HCT116 (cell line): ENCODE measurements around the gene PRLR. TPM values are rescaled to one million over a fixed set of nuclear protein-coding genes. Genes with fewer than 3 reads are reported as not detected.

Source experiments
- ATAC-seq: fragments of 200-7000 bp; cut with Tn5 transposase; 2 replicates; pipeline ENCODE4 v1.9.1; 2020; ENCODE audit warnings: mild to moderate bottlenecking, moderate library complexity
- BruUV-seq: library from RNA; stranded (reverse); fragments of 400-500 nt; replicated peaks from 2 replicates; lab custom pipeline; 2021; lab: Mats Ljungman, UMichigan
- CTCF ChIA-PET: fragments of 300-600 bp; sonication (Branson Sonifier 250); formaldehyde crosslinking; loops from one replicate; lab custom pipeline; 2021; ENCODE audit warnings: antibody characterized with exemption; lab: Charles Lee
- POLR2A ChIA-PET: fragments of 300-600, 350-600 bp; sonication (Branson Sonifier 250); formaldehyde crosslinking; loops from one replicate; lab custom pipeline; 2021; ENCODE audit warnings: antibody characterized with exemption; lab: Charles Lee
- RAD21 ChIA-PET, 2 experiments: fragments of 300-600 bp; sonication (Branson Sonifier 250); formaldehyde crosslinking; loops; one replicate each; lab custom pipeline; 2023; ENCODE audit warnings: low total read pairs in 2 of 2; ENCODE audit not compliant: uncharacterized antibody in 2 of 2, unreplicated experiment in 2 of 2, low non-redundant PET in 1 of 2; lab: Charles Lee
- DNase-seq: peaks from one replicate; pipeline ENCODE4 v3.0.0-alpha.2; 2010; ENCODE audit warnings: low read depth, low spot score
- H2AFZ ChIP-seq: fragments of 200-600 bp; shearing (Covaris generic), sonication (generic); 2 replicates; pipeline ENCODE4 v1.6.1; 2017; ENCODE audit warnings: low read depth, mixed run types, mixed read lengths, antibody characterized with exemption, low read length; ENCODE audit not compliant: poor library complexity, severe bottlenecking
- H3K27ac ChIP-seq: 2 replicates; pipeline ENCODE4 v1.5.1; 2012; ENCODE audit warnings: low read depth, low read length
- H3K27me3 ChIP-seq: fragments of 200-600 bp; sonication (generic); 2 replicates; pipeline ENCODE4 v1.6.1; 2016; ENCODE audit warnings: mixed run types, low read length, mixed read lengths; ENCODE audit not compliant: insufficient read depth
- H3K36me3 ChIP-seq, 2 experiments: fragments of 200-500 bp in 1 of 2; fragments of 200-600 bp in 1 of 2; sonication (Bioruptor generic) in 1 of 2; sonication (generic) in 1 of 2; 2 replicates each; pipeline versions ENCODE4 v1.5.1 to v1.6.1; 2014 to 2016; ENCODE audit warnings: low read length in 2 of 2, inconsistent platforms in 1 of 2, mixed read lengths in 1 of 2, mixed run types in 1 of 2; ENCODE audit not compliant: insufficient read depth in 2 of 2, control insufficient read depth in 1 of 2
- H3K4me1 ChIP-seq, 2 experiments: fragments of 200-600 bp in 1 of 2; sonication (generic) in 1 of 2; 2 replicates each; pipeline versions ENCODE4 v1.5.1 to v1.6.1; 2012 to 2017; ENCODE audit warnings: low read length in 2 of 2, inconsistent platforms in 1 of 2, mild to moderate bottlenecking in 1 of 2, mixed read lengths in 1 of 2, mixed run types in 1 of 2, moderate library complexity in 1 of 2; ENCODE audit not compliant: insufficient read depth in 2 of 2, control insufficient read depth in 1 of 2
- H3K4me2 ChIP-seq: fragments of 200-600 bp; sonication (generic); 2 replicates; pipeline ENCODE4 v1.6.1; 2017; ENCODE audit warnings: mixed run types, low read length, mixed read lengths
- H3K4me3 ChIP-seq, 2 experiments: fragments of 200-600 bp in 1 of 2; sonication (generic) in 1 of 2; replicated peaks in 1 of 2; 2 replicates each; pipeline ENCODE4 v1.5.1; 2011 to 2016; ENCODE audit warnings: low read length in 2 of 2, control low read depth in 1 of 2, low read depth in 1 of 2, mild to moderate bottlenecking in 1 of 2, mixed read lengths in 1 of 2, mixed run types in 1 of 2
- H3K79me2 ChIP-seq: fragments of 200-600 bp; sonication (generic); 2 replicates; pipeline ENCODE4 v1.6.1; 2017; ENCODE audit warnings: mild to moderate bottlenecking, mixed run types, low read length, moderate library complexity, mixed read lengths; ENCODE audit not compliant: insufficient read depth
- H3K9ac ChIP-seq: fragments of 200-600 bp; sonication (generic); 2 replicates; pipeline ENCODE4 v1.6.1; 2016; ENCODE audit warnings: low read length, mixed read lengths
- H3K9me2 ChIP-seq: fragments of 200-600 bp; sonication (generic), shearing (Covaris generic); 2 replicates; pipeline ENCODE4 v1.6.1; 2017; ENCODE audit warnings: mixed run types, mild to moderate bottlenecking, moderate library complexity; ENCODE audit not compliant: insufficient read depth
- H3K9me3 ChIP-seq, 2 experiments: fragments of 200-500 bp in 1 of 2; fragments of 200-600 bp in 1 of 2; sonication (Bioruptor generic) in 1 of 2; sonication (generic) in 1 of 2; 2 replicates each; pipeline ENCODE4 v1.6.1; 2014 to 2017; ENCODE audit warnings: low read length in 2 of 2, mixed read lengths in 2 of 2, inconsistent platforms in 1 of 2, low read depth in 1 of 2, mild to moderate bottlenecking in 1 of 2, mixed run types in 1 of 2, moderate library complexity in 1 of 2; ENCODE audit not compliant: control insufficient read depth in 1 of 2, insufficient read depth in 1 of 2
- H4K20me1 ChIP-seq: fragments of 200-600 bp; sonication (generic), shearing (Covaris generic); 2 replicates; pipeline ENCODE4 v1.6.1; 2017; ENCODE audit warnings: mixed run types, mild to moderate bottlenecking, moderate library complexity; ENCODE audit not compliant: insufficient read depth
- ATF3 ChIP-seq: IDR thresholded peaks from 2 replicates; pipeline ENCODE4 v1.6.1; 2012
- CBX3 ChIP-seq: IDR thresholded peaks from 2 replicates; pipeline ENCODE4 v1.6.1; 2012; ENCODE audit warnings: low read depth
- EGR1 ChIP-seq: IDR thresholded peaks from 2 replicates; pipeline ENCODE4 v1.6.1; 2012; ENCODE audit warnings: low read depth
- ELF1 ChIP-seq: IDR thresholded peaks from 2 replicates; pipeline ENCODE4 v1.6.1; 2012; ENCODE audit warnings: low read depth, borderline replicate concordance
- EZH2 ChIP-seq: fragments of 200-600 bp; sonication (generic); IDR thresholded peaks from 2 replicates; pipeline ENCODE4 v1.6.1; 2017; ENCODE audit warnings: antibody characterized with exemption, mixed run types
- EZH2phosphoT487 ChIP-seq: fragments of 200-600 bp; IDR thresholded peaks from 2 replicates; pipeline ENCODE4 v1.6.1; 2018; ENCODE audit warnings: antibody characterized with exemption, borderline replicate concordance
- MAX ChIP-seq: IDR thresholded peaks from 2 replicates; pipeline ENCODE4 v1.6.1; 2012
- POLR2AphosphoS5 ChIP-seq: IDR thresholded peaks from 2 replicates; pipeline ENCODE4 v1.6.1; 2011; ENCODE audit warnings: mild to moderate bottlenecking, low read depth, low read length, moderate library complexity
- REST ChIP-seq: IDR thresholded peaks from 2 replicates; pipeline ENCODE4 v1.6.1; 2012; ENCODE audit warnings: low read depth
- SIN3A ChIP-seq: IDR thresholded peaks from 2 replicates; pipeline ENCODE4 v1.6.1; 2012; ENCODE audit warnings: low read depth
- TCF7L2 ChIP-seq: IDR thresholded peaks from 2 replicates; pipeline ENCODE4 v1.7.0; 2011; ENCODE audit warnings: borderline replicate concordance, inconsistent platforms; ENCODE audit not compliant: insufficient read depth, insufficient read length; ENCODE audit errors: extremely low read depth
- ZBTB33 ChIP-seq: IDR thresholded peaks from 2 replicates; pipeline ENCODE4 v1.6.1; 2011; ENCODE audit warnings: mild to moderate bottlenecking, low read length, moderate library complexity; ENCODE audit not compliant: insufficient replicate concordance; ENCODE audit errors: extremely low read depth
- ZNF274 ChIP-seq: fragments of 200-500 bp; sonication (Bioruptor generic); IDR thresholded peaks from 2 replicates; pipeline ENCODE4 v1.6.1; 2014; ENCODE audit warnings: mild to moderate bottlenecking, low read depth, low read length, inconsistent platforms
- intact Hi-C: fragments of 100-400 bp; cut with micrococcal nuclease; formaldehyde crosslinking; loops from 2 replicates; pipeline ENCODE4 v1.10.0; 2022
- total RNA-seq: library from RNA; stranded (reverse); gene quantifications from one replicate; pipeline ENCODE4 v1.2.1, GENCODE V29; 2021; ENCODE audit not compliant: unreplicated experiment

PRLR gene
- total RNA-seq, 1 experiment from 2014 or later = 0.10 TPM

GRCh38 chr5:35016174-35017051 is 213.9 kb downstream of the PRLR start:
- TF ChIP-seq POLR2AphosphoS5 = no peak
- no peak for TF ChIP-seq ELF1
- no peak for TF ChIP-seq CBX3
- TF ChIP-seq EGR1 = no peak
- TF ChIP-seq ATF3 = no peak
- no peak for TF ChIP-seq MAX
- no peak for TF ChIP-seq SIN3A
- no peak for TF ChIP-seq EZH2
- no peak for TF ChIP-seq ZBTB33
- no peak for TF ChIP-seq TCF7L2
- no peak for TF ChIP-seq ZNF274
- no peak for TF ChIP-seq REST
- no peak for TF ChIP-seq EZH2phosphoT487
- TF ChIP-seq, all 23 proteins: peak for 0
- H3K27me3 ChIP-seq = peaks cover 5% of the 10 kb centered on the region; the same call in 1 of the 2 replicates
- H3K9me3 ChIP-seq = no peaks in the 10 kb centered on the region
- ChIA-PET POLR2A (no interaction called here), CTCF (no interaction called here), RAD21 (no interaction called here)
- H3K9me2 ChIP-seq = no peaks in the 10 kb centered on the region
- H3K4me1 ChIP-seq = no peaks in the 10 kb centered on the region
- H4K20me1 ChIP-seq = no peaks in the 10 kb centered on the region
- H3K9ac ChIP-seq = no peak overlapping the region
- DNase-seq (no peak), ATAC-seq (no peak)
- no peak overlapping the region for H3K4me3 ChIP-seq
- no peaks in the 10 kb centered on the region for H3K79me2 ChIP-seq
- H3K36me3 ChIP-seq = no peaks in the 10 kb centered on the region
- no peak overlapping the region for H3K4me2 ChIP-seq
- no TSS peak for BruUV-seq
- intact Hi-C loops = no loop called here
- H3K27ac ChIP-seq = no peak overlapping the region
- H2AFZ ChIP-seq = no peak overlapping the region
